G401 (cell line): Measurements from ENCODE around the gene SRRM2. TPM values are rescaled to one million over a fixed set of nuclear protein-coding genes. Genes with fewer than 3 reads are reported as not detected.

Experiments used
- DNase-seq: peaks from one replicate; pipeline ENCODE4 v3.0.0-alpha.2; 2015; ENCODE audit warnings: low spot score
- in situ Hi-C: cut with HindIII; loops from 2 replicates; pipeline ENCODE4 v1.10.0; 2016; ENCODE audit warnings: low sequenced_read_pairs, mixed read lengths
- total RNA-seq: library from RNA; depleted of rRNA; stranded (reverse); fragments of >200 nt; shearing (Covaris generic); gene quantifications from 2 replicates; pipeline ENCODE4 v1.2.3, GENCODE V29; 2014; rRNA removed

Gene SRRM2
- 23.0 and 44.7 TPM in 2 replicates for total RNA-seq

GRCh38 chr16:2752035-2752849 lies at the start of gene SRRM2:
SRRM2 (plus strand) TSS chr16:2752638; CDS start chr16:2756365, 3,727 bp downstream.
- peak; percentile 93 for DNase-seq
- in situ Hi-C loops: no loop called here

- DNase-seq: peak; percentile 79
- in situ Hi-C loops: no loop called here
Observed at GRCh38 chr16:2702871-2703745, 49.3 kb upstream of the SRRM2 start.

GRCh38 chr16:2704166-2704982 lies 48.1 kb upstream of the SRRM2 start:
- in situ Hi-C loops: no loop called here
- DNase-seq: no peak

- in situ Hi-C loops: no loop called here
- no peak for DNase-seq
Observed at GRCh38 chr16:2704983-2705275, 47.5 kb upstream of the SRRM2 start.

GRCh38 chr16:2705351-2705750 lies 47.1 kb upstream of the SRRM2 start:
- in situ Hi-C loops: no loop called here
- DNase-seq: no peak

- in situ Hi-C loops: no loop called here
- DNase-seq: no peak
Observed at GRCh38 chr16:2706085-2706484, 46.4 kb upstream of the SRRM2 start.

- in situ Hi-C loops: no loop called here
- no peak for DNase-seq
Observed at GRCh38 chr16:2706611-2707311, 45.7 kb upstream of the SRRM2 start.

- peak; percentile 86 for DNase-seq
- in situ Hi-C loops: no loop called here
Observed at GRCh38 chr16:2707368-2708289, 44.8 kb upstream of the SRRM2 start.

GRCh38 chr16:2708290-2708639 lies 44.2 kb upstream of the SRRM2 start:
- no peak for DNase-seq
- in situ Hi-C loops: no loop called here

- DNase-seq: no peak
- in situ Hi-C loops: no loop called here
Observed at GRCh38 chr16:2708955-2709587, 43.4 kb upstream of the SRRM2 start.

- in situ Hi-C loops: no loop called here
- DNase-seq: no peak
Observed at GRCh38 chr16:2709588-2709984, 42.9 kb upstream of the SRRM2 start.

- DNase-seq: no peak
- in situ Hi-C loops: no loop called here
Observed at GRCh38 chr16:2710021-2710710, 42.3 kb upstream of the SRRM2 start.

GRCh38 chr16:2710711-2711231 lies 41.7 kb upstream of the SRRM2 start:
- in situ Hi-C loops: no loop called here

GRCh38 chr16:2711370-2712062 lies 40.9 kb upstream of the SRRM2 start:
- no peak for DNase-seq
- in situ Hi-C loops: no loop called here

More at GRCh38 chr16:2710711-2711231, 41.7 kb upstream of the SRRM2 start:
- DNase-seq: peak; percentile 43

GRCh38 chr16:2712063-2712441 lies 40.4 kb upstream of the SRRM2 start:
- DNase-seq: no peak
- in situ Hi-C loops: no loop called here

- no peak for DNase-seq
- in situ Hi-C loops: no loop called here
Observed at GRCh38 chr16:2712546-2712945, 39.9 kb upstream of the SRRM2 start.
